ENCODE measurements around the gene HDGFL2. TPM values are rescaled to one million over a fixed set of nuclear protein-coding genes. Genes with fewer than 3 reads are reported as not detected.

HDGFL2 gene
- total RNA-seq, 4 donors from 2014 or later, result 15.5 to 39.7 (median 26.9) TPM

GRCh38 chr19:4453232-4454179 is 18.6 kb upstream of the HDGFL2 start:
- no peak for TF ChIP-seq CTCF (IDR thresholded peaks at IDR 0.05; ENCODE audit: low read depth)

DNA sequence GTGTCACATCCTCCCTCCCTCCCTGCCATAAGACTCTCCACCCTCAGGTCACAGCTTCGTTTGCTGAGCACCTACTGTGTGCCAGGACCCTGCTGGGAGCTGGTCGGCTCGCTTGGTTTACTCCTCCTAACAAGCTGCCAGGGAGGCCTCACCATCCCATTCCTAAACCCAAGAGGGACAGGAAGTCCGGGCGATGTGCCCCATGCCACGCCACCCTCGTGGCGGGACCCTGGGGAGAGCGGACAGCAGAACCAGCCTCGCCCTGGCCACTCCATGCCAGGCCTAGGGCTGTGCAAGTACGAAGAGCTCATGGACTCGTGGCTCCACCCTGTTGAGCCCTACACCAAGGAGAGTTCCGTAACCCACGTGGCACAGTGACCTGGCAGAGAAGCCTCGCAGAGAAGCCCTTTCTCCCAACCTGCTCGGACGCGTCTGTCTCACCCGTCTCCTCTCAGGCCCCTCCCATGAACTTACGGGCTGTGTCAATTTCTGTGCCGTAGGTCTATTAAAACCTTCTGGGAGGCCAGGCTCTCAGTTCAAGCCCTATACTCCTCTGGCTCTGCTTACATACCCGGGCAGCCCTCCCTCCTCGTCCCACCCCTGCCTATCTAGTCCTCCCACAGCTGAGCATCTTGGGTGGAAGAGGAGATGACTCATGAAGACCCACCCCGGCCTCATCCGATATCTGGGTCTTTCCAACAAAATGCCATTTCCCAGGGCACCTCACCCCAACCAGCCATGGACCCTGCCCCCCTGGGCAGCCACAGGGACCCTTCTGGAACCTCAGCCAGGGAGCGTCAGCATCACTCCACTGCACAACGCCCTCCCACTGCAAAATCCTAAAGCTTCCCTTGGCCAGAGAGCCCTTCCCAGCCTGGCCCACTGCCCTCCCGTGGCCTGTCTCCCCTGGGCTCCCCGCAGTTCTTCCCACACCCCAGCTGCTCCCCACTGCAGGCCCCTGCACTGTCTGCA is 17.1 kb upstream of the HDGFL2 start:
- TF ChIP-seq CTCF (IDR thresholded peaks at IDR 0.05; ENCODE audit: low read depth), result no peak

GRCh38 chr19:4455719-4456475 is 16.2 kb upstream of the HDGFL2 start:
- no peak for TF ChIP-seq CTCF (IDR thresholded peaks at IDR 0.05; ENCODE audit: low read depth)

- no peak for TF ChIP-seq CTCF (IDR thresholded peaks at IDR 0.05; ENCODE audit: low read depth)
These were observed 15.6 kb upstream of the HDGFL2 start for GRCh38 chr19:4456476-4456842.

- no peak for TF ChIP-seq CTCF (IDR thresholded peaks at IDR 0.05; ENCODE audit: low read depth)
These were observed 15.0 kb upstream of the HDGFL2 start for GRCh38 chr19:4456843-4457653.

- TF ChIP-seq CTCF (IDR thresholded peaks at IDR 0.05; ENCODE audit: low read depth), result no peak
These were observed 14.3 kb upstream of the HDGFL2 start, which contains the start of gene UBXN6 for GRCh38 chr19:4457654-4458395. UBXN6 (minus strand) TSS chr19:4457794; CDS start chr19:4457697, 97 bp downstream.

Measured in subcutaneous adipose tissue (tissue), 4 donors.